ENCODE results near the gene ADD2. TPM values are rescaled to one million over a fixed set of nuclear protein-coding genes. Genes with fewer than 3 reads are reported as not detected.
"Not testable (repeated sequence)": the region's sequence is repeated elsewhere in the genome, so short reads cannot be mapped to it uniquely, and the experiment has no call there.

Gene ADD2
- total RNA-seq: 10 to 100 TPM in 5 of 8 experiments, 1 to 10 TPM in 1, under 1 TPM in 2; 0.49 to 66.9 (median 44.5) TPM

DNA sequence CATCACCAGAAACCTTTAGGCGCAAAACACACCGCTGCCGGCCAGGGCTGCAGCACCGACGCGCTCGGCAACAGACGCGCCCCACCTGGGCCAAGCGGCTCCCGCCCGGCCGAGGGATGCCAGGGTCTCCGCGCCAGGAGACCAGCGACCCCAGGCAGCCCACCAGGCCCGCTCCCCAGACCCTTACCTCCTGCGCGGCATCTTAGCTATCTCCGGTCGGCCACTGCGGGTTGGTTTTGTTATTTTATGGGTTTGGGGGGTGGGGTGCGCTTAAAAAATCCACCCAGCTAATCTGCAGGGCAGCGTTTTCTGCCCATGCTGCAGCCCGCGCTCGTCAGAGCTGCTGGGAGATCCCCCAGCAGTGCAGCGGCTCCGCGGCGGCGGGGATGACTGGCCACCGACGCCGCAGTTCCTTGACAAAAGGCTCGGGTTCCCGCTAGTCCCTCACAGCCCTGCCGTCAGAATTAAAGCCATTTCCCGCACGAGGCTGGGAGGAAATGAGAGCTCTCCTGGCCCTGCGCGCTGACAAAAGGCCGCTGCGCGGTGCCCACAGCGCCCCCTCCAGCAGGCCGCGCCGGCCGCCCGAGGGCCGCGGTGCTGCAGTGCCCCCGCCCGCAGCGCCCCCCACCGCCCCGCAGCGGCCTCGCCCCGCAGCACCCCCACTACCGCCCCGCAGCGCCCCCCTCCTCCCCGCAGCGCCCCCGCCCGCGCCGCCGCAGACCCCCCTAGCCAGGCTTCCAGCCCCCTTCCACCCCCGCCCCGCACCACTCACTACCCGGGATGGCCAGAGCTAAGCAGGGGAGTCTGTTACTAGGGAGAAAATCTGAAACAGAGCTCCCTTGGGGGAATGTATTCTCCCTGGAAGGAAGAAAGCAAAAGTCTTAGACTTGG is at the start of gene ADD2:
Gene ADD2, minus strand, starts transcription at position 502 of the 891 bp plus-strand sequence. CDS start 61,792 bp downstream, outside the sequence.
- H3K4me1 ChIP-seq (replicated peaks in 1 of 2): peaks cover 5 to 16% of the 10 kb centered on the region in 2 donors
- WGBS, 10 experiments: 0% methylated on average over 3 to 4 of the region's 74 CpGs; no CpG with 5 or more reads in 8 of the 10 experiments
- H3K27ac ChIP-seq: peak within 1 kb of the TSS; percentile 78 to 81
- peak within 1 kb of the TSS; percentile 57 to 94 (median 79) for H3K4me3 ChIP-seq
- ATAC-seq (replicated peaks in 6 of 8): peak; percentile 83 to 93 (median 92)
- in situ Hi-C loops (cut with MboI; ENCODE audit: low pct_unique_long_range_greater_than_20kb in 2 of 9, low sequenced_read_pairs in 9 of 9, unreplicated experiment in 9 of 9): no loop called here

- ATAC-seq (replicated peaks in 6 of 8): no peak
- in situ Hi-C loops (cut with MboI; ENCODE audit: low pct_unique_long_range_greater_than_20kb in 2 of 9, low sequenced_read_pairs in 9 of 9, unreplicated experiment in 9 of 9): no loop called here
- 20 to 100% (median 86%) methylated on average over 1 to 3 of the region's 3 CpGs; no CpG with 5 or more reads in 4 of the 10 experiments for WGBS, 10 experiments
- no peak overlapping the region for H3K4me3 ChIP-seq
- H3K4me1 ChIP-seq (replicated peaks in 1 of 2): no peaks in the 10 kb centered on the region
- no peak overlapping the region for H3K27ac ChIP-seq
These were observed 49.4 kb upstream of the ADD2 start for GRCh38 chr2:70817284-70817954.

GRCh38 chr2:70816726-70817125 is 48.7 kb upstream of the ADD2 start:
- in situ Hi-C loops (cut with MboI; ENCODE audit: low pct_unique_long_range_greater_than_20kb in 2 of 9, low sequenced_read_pairs in 9 of 9, unreplicated experiment in 9 of 9): no loop called here
- Histone ChIP-seq H3K27ac (no peak overlapping the region), H3K4me1 (replicated peaks in 1 of 2) (no peaks in the 10 kb centered on the region), H3K4me3 (no peak overlapping the region)
- ATAC-seq (replicated peaks in 6 of 8): no peak
- 0 to 94% (median 73%) methylated on average over 2 to 5 of the region's 5 CpGs; no CpG with 5 or more reads in 4 of the 10 experiments for WGBS, 10 experiments

DNA sequence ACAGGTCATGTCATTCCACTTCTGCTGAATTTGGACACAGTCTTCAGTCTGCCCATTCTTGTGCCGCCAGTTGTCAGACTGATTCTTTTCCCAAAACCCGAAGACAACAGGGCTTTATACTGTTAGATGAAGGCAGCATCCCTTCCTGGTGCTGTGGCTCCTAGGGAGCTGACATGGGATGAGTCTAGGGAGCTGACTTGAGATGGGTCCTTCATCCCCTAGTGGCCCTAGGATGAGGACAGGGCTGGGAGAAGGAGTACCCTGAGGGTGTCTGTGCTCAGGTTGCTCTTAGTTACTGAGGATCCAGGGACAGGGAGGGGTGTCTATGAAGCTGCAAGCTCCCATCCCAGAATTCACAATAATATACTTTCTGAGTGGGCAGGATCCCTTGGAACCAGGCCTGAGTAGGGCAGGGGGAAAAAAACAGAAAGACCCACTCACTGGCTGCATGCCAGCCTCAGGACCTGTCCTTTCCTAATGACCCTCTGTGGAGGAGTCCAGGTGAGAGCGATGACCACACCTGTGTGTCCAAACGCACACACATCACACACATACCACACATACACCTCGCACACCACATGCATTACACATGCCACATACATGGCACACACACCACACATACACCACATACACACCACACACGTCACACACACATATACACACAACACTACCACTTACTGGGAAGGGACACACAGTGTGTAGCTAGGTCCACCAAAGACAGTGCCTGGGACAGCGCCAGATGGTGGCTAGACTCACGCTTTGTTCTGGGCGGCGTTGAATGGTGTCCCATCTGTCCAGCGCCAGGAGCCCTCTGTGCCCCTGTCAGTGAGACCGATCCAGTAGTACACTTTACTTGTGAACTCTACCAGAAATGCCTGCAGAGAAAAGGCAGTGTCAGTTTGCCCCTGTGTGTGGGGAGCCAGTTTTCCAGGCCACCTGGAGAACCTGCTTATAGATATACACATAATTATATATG is 41.3 kb upstream of the ADD2 start:
- in situ Hi-C loops (cut with MboI; ENCODE audit: low pct_unique_long_range_greater_than_20kb in 2 of 9, low sequenced_read_pairs in 9 of 9, unreplicated experiment in 9 of 9): no loop called here
- H3K27ac ChIP-seq: no peak overlapping the region
- ATAC-seq (replicated peaks in 6 of 8): no peak
- H3K4me1 ChIP-seq (replicated peaks in 1 of 2): no peaks in the 10 kb centered on the region
- WGBS, 10 experiments: 60 to 100% (median 90%) methylated on average over 1 to 4 of the region's 12 CpGs; no CpG with 5 or more reads in 3 of the 10 experiments
- H3K4me3 ChIP-seq: no peak overlapping the region

- in situ Hi-C loops (cut with MboI; ENCODE audit: low pct_unique_long_range_greater_than_20kb in 2 of 9, low sequenced_read_pairs in 9 of 9, unreplicated experiment in 9 of 9): no loop called here
- 48 to 89% (median 83%) methylated on average over 1 to 4 of the region's 4 CpGs; no CpG with 5 or more reads in 3 of the 10 experiments for WGBS, 10 experiments
- no peak overlapping the region for H3K27ac ChIP-seq
- no peak for ATAC-seq (replicated peaks in 6 of 8)
- no peak overlapping the region for H3K4me3 ChIP-seq
- no peaks in the 10 kb centered on the region for H3K4me1 ChIP-seq (replicated peaks in 1 of 2)
These were observed 39.8 kb upstream of the ADD2 start for GRCh38 chr2:70807828-70808118.

GRCh38 chr2:70807102-70807827 is 39.3 kb upstream of the ADD2 start:
- WGBS, 10 experiments: 33 to 100% (median 72%) methylated on average over 2 to 6 of the region's 6 CpGs
- ATAC-seq (replicated peaks in 6 of 8): no peak
- no peaks in the 10 kb centered on the region for H3K4me1 ChIP-seq (replicated peaks in 1 of 2)
- no peak overlapping the region for H3K27ac ChIP-seq
- in situ Hi-C loops (cut with MboI; ENCODE audit: low pct_unique_long_range_greater_than_20kb in 2 of 9, low sequenced_read_pairs in 9 of 9, unreplicated experiment in 9 of 9): no loop called here
- no peak overlapping the region for H3K4me3 ChIP-seq

DNA sequence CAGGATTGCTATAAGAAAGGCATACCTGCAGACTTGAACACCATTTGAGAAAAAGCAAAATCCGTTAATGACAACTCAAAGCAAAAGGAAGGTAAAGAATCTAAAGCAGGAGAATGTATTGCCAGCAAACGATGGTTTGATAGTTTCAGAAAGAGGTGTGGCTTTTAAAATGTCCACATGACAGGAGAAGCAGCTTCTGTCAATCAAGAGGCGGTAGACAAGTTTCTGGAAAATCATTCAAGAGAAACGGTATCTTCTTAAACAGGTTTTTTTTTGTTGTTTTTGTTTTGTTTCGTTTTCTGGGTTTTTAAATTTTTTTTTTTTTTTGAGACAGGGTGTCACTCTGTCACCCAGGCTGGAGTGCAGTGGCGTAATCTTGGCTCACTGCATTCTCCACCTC is 38.6 kb upstream of the ADD2 start:
- no peak overlapping the region for H3K4me3 ChIP-seq
- WGBS, 10 experiments: 5 to 83% (median 55%) methylated on average over 1 to 6 of the region's 6 CpGs
- in situ Hi-C loops (cut with MboI; ENCODE audit: low pct_unique_long_range_greater_than_20kb in 2 of 9, low sequenced_read_pairs in 9 of 9, unreplicated experiment in 9 of 9): no loop called here
- no peak for ATAC-seq (replicated peaks in 6 of 8)
- no peaks in the 10 kb centered on the region for H3K4me1 ChIP-seq (replicated peaks in 1 of 2)
- H3K27ac ChIP-seq: no peak overlapping the region

GRCh38 chr2:70806013-70806412 is 38.0 kb upstream of the ADD2 start:
- Histone ChIP-seq H3K4me3 (no peak overlapping the region), H3K27ac (no peak overlapping the region), H3K4me1 (replicated peaks in 1 of 2) (no peaks in the 10 kb centered on the region)
- in situ Hi-C loops (cut with MboI; ENCODE audit: low pct_unique_long_range_greater_than_20kb in 2 of 9, low sequenced_read_pairs in 9 of 9, unreplicated experiment in 9 of 9): no loop called here
- ATAC-seq (replicated peaks in 6 of 8): no peak
- 0 to 100% (median 51%) methylated on average over 1 to 5 of the region's 5 CpGs for WGBS, 10 experiments

- Histone ChIP-seq H3K4me3 (no peak overlapping the region), H3K4me1 (replicated peaks in 1 of 2) (no peaks in the 10 kb centered on the region), H3K27ac (no peak overlapping the region)
- 31 to 100% (median 54%) methylated on average over 1 to 8 of the region's 10 CpGs; no CpG with 5 or more reads in 4 of the 10 experiments for WGBS, 10 experiments
- no peak for ATAC-seq (replicated peaks in 6 of 8)
- in situ Hi-C loops (cut with MboI; ENCODE audit: low pct_unique_long_range_greater_than_20kb in 2 of 9, low sequenced_read_pairs in 9 of 9, unreplicated experiment in 9 of 9): no loop called here
These were observed 33.7 kb upstream of the ADD2 start for GRCh38 chr2:70801607-70802263.

GRCh38 chr2:70799706-70800105 is 31.7 kb upstream of the ADD2 start:
- Histone ChIP-seq H3K27ac (no peak overlapping the region), H3K4me1 (replicated peaks in 1 of 2) (no peaks in the 10 kb centered on the region), H3K4me3 (no peak overlapping the region)
- in situ Hi-C loops (cut with MboI; ENCODE audit: low pct_unique_long_range_greater_than_20kb in 2 of 9, low sequenced_read_pairs in 9 of 9, unreplicated experiment in 9 of 9): loop anchor here in 2 of 9 experiments (25.0 kb wide), 3 partner anchors 137 to 487 kb away; partner anchors contain the start of genes ATP6V1B1 (in 1 of the 2) and FAM136A (in 1 of the 2)
- 5 to 100% (median 70%) methylated on average over 1 to 2 of the region's 2 CpGs; no CpG with 5 or more reads in 1 of the 10 experiments for WGBS, 10 experiments
- no peak for ATAC-seq (replicated peaks in 6 of 8)

DNA sequence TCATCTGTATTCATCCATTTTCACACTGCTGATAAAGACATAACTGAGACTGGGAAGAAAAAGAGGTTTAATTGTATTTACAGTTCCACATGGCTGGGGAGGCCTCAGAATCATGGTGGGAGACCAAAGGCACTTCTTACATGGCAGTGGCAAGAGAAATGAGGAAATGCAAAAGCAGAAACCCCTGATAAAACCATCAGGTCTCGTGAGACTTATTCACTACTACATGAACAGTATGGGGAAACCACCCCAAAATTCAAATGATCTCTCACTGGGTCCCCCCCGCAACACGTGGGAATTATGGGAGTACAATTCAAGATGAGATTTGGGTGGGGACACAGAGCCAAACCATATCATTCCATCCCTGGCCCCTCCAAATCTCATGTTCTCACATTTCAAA is 30.0 kb upstream of the ADD2 start:
- in situ Hi-C loops (cut with MboI; ENCODE audit: low pct_unique_long_range_greater_than_20kb in 2 of 9, low sequenced_read_pairs in 9 of 9, unreplicated experiment in 9 of 9): loop anchor here in 2 of 9 experiments (25.0 kb wide), 3 partner anchors 136 to 486 kb away; partner anchors contain the start of genes ATP6V1B1 (in 1 of the 2) and FAM136A (in 1 of the 2)
- not testable (repeated sequence) for ATAC-seq (replicated peaks in 6 of 8); H3K4me3 ChIP-seq; H3K4me1 ChIP-seq (replicated peaks in 1 of 2); H3K27ac ChIP-seq
- 43 to 90% (median 84%) methylated on average over 1 to 3 of the region's 3 CpGs; no CpG with 5 or more reads in 6 of the 10 experiments for WGBS, 10 experiments
